HepG2 (cell line): ENCODE measurements around the gene NNAT. TPM values are rescaled to one million over a fixed set of nuclear protein-coding genes. Genes with fewer than 3 reads are reported as not detected.

Experiments
- AGO2 ChIP-seq: fragments of 200-400 bp; formaldehyde crosslinking; optimal IDR thresholded peaks from 2 replicates; pipeline ENCODE3; 2017; ENCODE audit warnings: mild to moderate bottlenecking, low read depth, low read length, moderate library complexity
- ASH2L ChIP-seq: fragments of 300-600, 200-600 bp; sonication (generic); IDR thresholded peaks from 2 replicates; pipeline ENCODE4 v1.7.0; 2017; ENCODE audit warnings: low read depth, mild to moderate bottlenecking, moderate library complexity, mixed read lengths, low read length; ENCODE audit not compliant: insufficient read length
- BHLHE40 ChIP-seq: IDR thresholded peaks from 2 replicates; pipeline ENCODE4 v1.6.1; 2011; ENCODE audit warnings: low read length, improper control_type of control experiment
- CERS6 ChIP-seq: sonication (generic); formaldehyde crosslinking; IDR thresholded peaks from 2 replicates; pipeline ENCODE4 v1.5.0; 2020; ENCODE audit warnings: missing genetic modification reagents
- HES4 ChIP-seq: sonication (generic); formaldehyde crosslinking; IDR thresholded peaks from 2 replicates; pipeline ENCODE4 v1.9.0; 2021; ENCODE audit warnings: mild to moderate bottlenecking, missing genetic modification reagents, borderline replicate concordance
- KDM1A ChIP-seq: IDR thresholded peaks from 2 replicates; pipeline ENCODE4 v1.6.1; 2016; ENCODE audit warnings: missing compliant biosample characterization
- KMT2B ChIP-seq: IDR thresholded peaks from 2 replicates; pipeline ENCODE4 v1.6.1; 2016; ENCODE audit warnings: missing genetic modification reagents, missing compliant biosample characterization
- MIER3 ChIP-seq: IDR thresholded peaks from 2 replicates; pipeline ENCODE4 v1.6.1; 2016; ENCODE audit warnings: missing compliant biosample characterization, borderline replicate concordance
- MIXL1 ChIP-seq: IDR thresholded peaks from 2 replicates; pipeline ENCODE4 v1.6.1; 2016
- NBN ChIP-seq: fragments of 450-650 bp; conservative IDR thresholded peaks from 2 replicates; pipeline ENCODE4 v1.6.1; 2017
- NCOR1 ChIP-seq: fragments of 200-600 bp; sonication (generic); IDR thresholded peaks from 2 replicates; pipeline ENCODE4 v1.7.0; 2017; ENCODE audit warnings: antibody characterized with exemption, low read length, borderline replicate concordance
- PCBP2 ChIP-seq: fragments of 200-400 bp; formaldehyde crosslinking; optimal IDR thresholded peaks from 2 replicates; pipeline ENCODE3; 2018; ENCODE audit warnings: low read length, low read depth; ENCODE audit not compliant: poor library complexity, severe bottlenecking
- POLR2AphosphoS5 ChIP-seq: IDR thresholded peaks from 2 replicates; pipeline ENCODE4 v1.6.1; 2012; ENCODE audit warnings: low read depth, low read length
- RFX1 ChIP-seq: fragments of 450-650 bp; IDR thresholded peaks from 2 replicates; pipeline ENCODE4 v1.6.1; 2017
- RFXANK ChIP-seq: IDR thresholded peaks from 2 replicates; pipeline ENCODE4 v1.6.1; 2016
- SNAI1 ChIP-seq: sonication (generic); formaldehyde crosslinking; IDR thresholded peaks from 2 replicates; pipeline ENCODE4 v1.5.0; 2020; ENCODE audit warnings: mild to moderate bottlenecking, missing genetic modification reagents, borderline replicate concordance
- TCF7L2 ChIP-seq: IDR thresholded peaks from 2 replicates; pipeline ENCODE4 v1.6.1; 2011; ENCODE audit warnings: mild to moderate bottlenecking, low read depth, low read length, moderate library complexity
- TGIF2 ChIP-seq: IDR thresholded peaks from 2 replicates; pipeline ENCODE4 v1.6.1; 2016; ENCODE audit warnings: control low read depth, missing compliant biosample characterization
- ZFP62 ChIP-seq: sonication (generic); formaldehyde crosslinking; IDR thresholded peaks from 2 replicates; pipeline ENCODE4 v1.4.0; 2020; ENCODE audit warnings: missing genetic modification reagents
- ZNF276 ChIP-seq: sonication (generic); formaldehyde crosslinking; IDR thresholded peaks from 2 replicates; pipeline ENCODE4 v1.4.0; 2020; ENCODE audit warnings: mild to moderate bottlenecking, low read depth, missing genetic modification reagents
- ZNF292 ChIP-seq: sonication (generic); formaldehyde crosslinking; IDR thresholded peaks from 2 replicates; pipeline ENCODE4 v1.8.1; 2022; ENCODE audit warnings: mild to moderate bottlenecking, low read depth, missing genetic modification reagents, borderline replicate concordance
- ZNF326 ChIP-seq: sonication (generic); formaldehyde crosslinking; IDR thresholded peaks from 2 replicates; pipeline ENCODE4 v1.4.0; 2020; ENCODE audit warnings: missing genetic modification reagents, borderline replicate concordance
- ZNF446 ChIP-seq: sonication (generic); formaldehyde crosslinking; IDR thresholded peaks from 2 replicates; pipeline ENCODE4 v1.5.0; 2020; ENCODE audit warnings: mild to moderate bottlenecking, missing genetic modification reagents
- ZNF546 ChIP-seq: sonication (generic); formaldehyde crosslinking; conservative IDR thresholded peaks from 2 replicates; pipeline ENCODE4 v1.8.1; 2023; ENCODE audit warnings: mild to moderate bottlenecking, missing genetic modification reagents
- ZNF557 ChIP-seq: sonication (generic); formaldehyde crosslinking; IDR thresholded peaks from 2 replicates; pipeline ENCODE4 v1.4.0; 2020; ENCODE audit warnings: missing genetic modification reagents
- ZNF564 ChIP-seq: sonication (generic); formaldehyde crosslinking; IDR thresholded peaks from 2 replicates; pipeline ENCODE4 v1.8.1; 2023; ENCODE audit warnings: mild to moderate bottlenecking, missing genetic modification reagents
- ZSCAN29 ChIP-seq: sonication (generic); formaldehyde crosslinking; conservative IDR thresholded peaks from 2 replicates; pipeline ENCODE4 v1.4.0; 2020; ENCODE audit warnings: mild to moderate bottlenecking, missing genetic modification reagents
- polyA plus RNA-seq, 8 experiments: library from polyadenylated mRNA; depleted of rRNA in 3 of 8; stranded (reverse) in 7 of 8; unstranded in 1 of 8; fragments of >200 nt; fragmentation: Illumina TruSeq in 4 of 8; extraction: Trizol in 4 of 8; gene quantifications; 2 replicates each; pipeline versions ENCODE4 v1.2.1 to v1.2.3, GENCODE V29; 2011 to 2016; ENCODE audit warnings: low read depth in 4 of 8, missing spikeins in 1 of 8, mixed read lengths in 1 of 8; ENCODE audit not compliant: insufficient read depth in 1 of 8
- total RNA-seq, 5 experiments: library from RNA; depleted of rRNA; stranded (reverse); fragments of >200 nt; fragmentation: Illumina TruSeq; extraction: Trizol; gene quantifications; 2 replicates each; pipeline ENCODE4 v1.2.3, GENCODE V29; 2016; ENCODE audit warnings: low read depth in 1 of 5
- TF ChIP-seq, protein P1 (sequence below): IDR thresholded peaks from 2 replicates; pipeline ENCODE4 v1.6.1; 2016; ENCODE audit warnings: low read depth, control low read depth
- TF ChIP-seq, protein P2 (sequence below): sonication (generic); formaldehyde crosslinking; IDR thresholded peaks from 2 replicates; pipeline ENCODE4 v1.4.0; 2020; ENCODE audit warnings: missing genetic modification reagents

Gene NNAT
- total and polyA plus RNA-seq, 2 of the 13 experiments (the other 11 are each of a cell fraction or from before 2014, with no cell fraction given), result not detected

- TF ChIP-seq ZNF276, result peak; percentile 93
- peak; percentile 79; the same call in 1 of the 2 replicates for TF ChIP-seq CERS6 (CRISPR knock-in tag)
- peak; percentile 88 for TF ChIP-seq POLR2AphosphoS5
- TF ChIP-seq KMT2B, result peak; percentile 93
- TF ChIP-seq TCF7L2, result no peak
- TF ChIP-seq ZSCAN29 (CRISPR knock-in tag), result peak; percentile 99
- TF ChIP-seq ZNF546, result no peak; the same call in 1 of the 2 replicates
- peak; percentile 31; the same call in 1 of the 2 replicates for TF ChIP-seq ZNF564 (CRISPR knock-in tag)
- TF ChIP-seq BHLHE40, result no peak
- TF ChIP-seq, protein P1, sequence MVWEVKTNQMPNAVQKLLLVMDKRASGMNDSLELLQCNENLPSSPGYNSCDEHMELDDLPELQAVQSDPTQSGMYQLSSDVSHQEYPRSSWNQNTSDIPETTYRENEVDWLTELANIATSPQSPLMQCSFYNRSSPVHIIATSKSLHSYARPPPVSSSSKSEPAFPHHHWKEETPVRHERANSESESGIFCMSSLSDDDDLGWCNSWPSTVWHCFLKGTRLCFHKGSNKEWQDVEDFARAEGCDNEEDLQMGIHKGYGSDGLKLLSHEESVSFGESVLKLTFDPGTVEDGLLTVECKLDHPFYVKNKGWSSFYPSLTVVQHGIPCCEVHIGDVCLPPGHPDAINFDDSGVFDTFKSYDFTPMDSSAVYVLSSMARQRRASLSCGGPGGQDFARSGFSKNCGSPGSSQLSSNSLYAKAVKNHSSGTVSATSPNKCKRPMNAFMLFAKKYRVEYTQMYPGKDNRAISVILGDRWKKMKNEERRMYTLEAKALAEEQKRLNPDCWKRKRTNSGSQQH (CRISPR knock-in tag), result peak; percentile 56
- peak; percentile 90; the same call in 1 of the 2 replicates for TF ChIP-seq ZNF557 (CRISPR knock-in tag)
- TF ChIP-seq ZNF326, result no peak
- TF ChIP-seq ZNF446 (CRISPR knock-in tag), result peak; percentile 59; the same call in 1 of the 2 replicates
- TF ChIP-seq, protein P2, sequence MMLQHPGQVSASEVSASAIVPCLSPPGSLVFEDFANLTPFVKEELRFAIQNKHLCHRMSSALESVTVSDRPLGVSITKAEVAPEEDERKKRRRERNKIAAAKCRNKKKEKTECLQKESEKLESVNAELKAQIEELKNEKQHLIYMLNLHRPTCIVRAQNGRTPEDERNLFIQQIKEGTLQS, result peak; percentile 74
- TF ChIP-seq TGIF2, result peak; percentile 94
- peak; percentile 99 for TF ChIP-seq ASH2L
- peak; percentile 70; the same call in 1 of the 2 replicates for TF ChIP-seq KDM1A (CRISPR knock-in tag)
- TF ChIP-seq NCOR1, result peak; percentile 91
- TF ChIP-seq MIER3, result peak; percentile 28; the same call in 1 of the 2 replicates
- TF ChIP-seq ZNF292 (CRISPR knock-in tag), result peak; percentile 63
- TF ChIP-seq MIXL1, result peak; percentile 30; the same call in 1 of the 2 replicates
- no peak for TF ChIP-seq PCBP2
- no peak for TF ChIP-seq SNAI1
- no peak for TF ChIP-seq ZFP62 (CRISPR knock-in tag)
- TF ChIP-seq AGO2, result peak; percentile 72
- no peak for TF ChIP-seq NBN
- peak; percentile 85; the same call in 1 of the 2 replicates for TF ChIP-seq RFXANK
- TF ChIP-seq RFX1, result no peak
- peak; percentile 95 for TF ChIP-seq HES4 (CRISPR knock-in tag)
Measured at GRCh38 chr20:37527638-37528445, 6.8 kb downstream of the NNAT start, which contains the start of gene BLCAP (continued).
